Gastrocnemius medialis (tissue), 4 donors: ENCODE measurements around the gene GREB1L.

Source experiments
- POLR2A ChIP-seq, 2 donors: fragments of 450-650 bp; IDR thresholded peaks; one replicate each; pipeline ENCODE4 v1.6.1; 2017; ENCODE audit warnings: antibody characterized with exemption in 2 of 2, mild to moderate bottlenecking in 2 of 2, moderate library complexity in 2 of 2
- TF ChIP-seq, protein P1 (sequence below), 5 experiments: fragments of 450-650 bp in 3 of 5; fragments of 200-600 bp in 2 of 5; sonication (generic) in 2 of 5; IDR thresholded peaks in 4 of 5; conservative IDR thresholded peaks in 1 of 5; 1 replicate in 4 of 5; 2 replicates in 1 of 5; pipeline ENCODE4 v1.5.1; 2016 to 2019; ENCODE audit warnings: antibody characterized with exemption in 5 of 5, mild to moderate bottlenecking in 3 of 5, moderate library complexity in 3 of 5

DNA sequence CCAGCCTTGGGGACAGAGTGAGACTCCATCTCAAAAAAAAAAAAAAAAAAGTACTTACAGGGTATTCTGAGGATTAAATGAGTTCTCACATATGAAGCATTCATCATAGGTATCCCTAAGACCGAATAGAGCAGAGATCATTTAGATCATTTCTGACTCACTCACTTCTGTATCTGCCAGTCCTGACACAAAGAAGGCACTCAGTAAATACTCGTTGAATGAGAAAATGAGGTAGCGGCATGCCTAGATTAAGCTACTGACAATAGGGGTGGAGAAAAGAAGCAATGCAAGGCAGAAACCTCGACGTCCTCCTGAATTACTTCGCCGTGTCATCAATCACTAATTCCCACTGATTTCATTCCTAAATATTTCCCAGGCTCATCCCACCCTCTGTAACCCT lies 103.8 kb downstream of the GREB1L start:
- TF ChIP-seq, protein P1, sequence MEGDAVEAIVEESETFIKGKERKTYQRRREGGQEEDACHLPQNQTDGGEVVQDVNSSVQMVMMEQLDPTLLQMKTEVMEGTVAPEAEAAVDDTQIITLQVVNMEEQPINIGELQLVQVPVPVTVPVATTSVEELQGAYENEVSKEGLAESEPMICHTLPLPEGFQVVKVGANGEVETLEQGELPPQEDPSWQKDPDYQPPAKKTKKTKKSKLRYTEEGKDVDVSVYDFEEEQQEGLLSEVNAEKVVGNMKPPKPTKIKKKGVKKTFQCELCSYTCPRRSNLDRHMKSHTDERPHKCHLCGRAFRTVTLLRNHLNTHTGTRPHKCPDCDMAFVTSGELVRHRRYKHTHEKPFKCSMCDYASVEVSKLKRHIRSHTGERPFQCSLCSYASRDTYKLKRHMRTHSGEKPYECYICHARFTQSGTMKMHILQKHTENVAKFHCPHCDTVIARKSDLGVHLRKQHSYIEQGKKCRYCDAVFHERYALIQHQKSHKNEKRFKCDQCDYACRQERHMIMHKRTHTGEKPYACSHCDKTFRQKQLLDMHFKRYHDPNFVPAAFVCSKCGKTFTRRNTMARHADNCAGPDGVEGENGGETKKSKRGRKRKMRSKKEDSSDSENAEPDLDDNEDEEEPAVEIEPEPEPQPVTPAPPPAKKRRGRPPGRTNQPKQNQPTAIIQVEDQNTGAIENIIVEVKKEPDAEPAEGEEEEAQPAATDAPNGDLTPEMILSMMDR (IDR thresholded peaks at IDR 0.05 in 4 of 5, conservative IDR thresholded peaks at IDR 0.05 in 1 of 5) = no peak
- no peak for TF ChIP-seq POLR2A (IDR thresholded peaks at IDR 0.05)
